GM12875 (cell line): Measurements from ENCODE around the gene RNFT2.
A peak's percentile ranks its signal among the peaks of the same experiment; 100 is the strongest.

Experiments used
- H3K4me3 ChIP-seq: one replicate; pipeline ENCODE4 v1.5.1; 2011; ENCODE audit warnings: low read depth, low read length, control low read depth
- CTCF ChIP-seq: IDR thresholded peaks from 2 replicates; pipeline ENCODE4 v1.5.1; 2011; ENCODE audit warnings: low read depth, mild to moderate bottlenecking, control low read depth, inconsistent platforms, low read length, moderate library complexity, borderline replicate concordance; ENCODE audit not compliant: insufficient read depth

The RNFT2 gene

GRCh38 chr12:116855744-116856470 is 117.8 kb downstream of the RNFT2 start:
- no peak for TF ChIP-seq CTCF
- no peak overlapping the region for H3K4me3 ChIP-seq

GRCh38 chr12:116856729-116857128 is 118.6 kb downstream of the RNFT2 start:
- TF ChIP-seq CTCF = no peak
- no peak overlapping the region for H3K4me3 ChIP-seq

GRCh38 chr12:116859079-116859478 is 121.0 kb downstream of the RNFT2 start:
- TF ChIP-seq CTCF = no peak
- no peak overlapping the region for H3K4me3 ChIP-seq

DNA sequence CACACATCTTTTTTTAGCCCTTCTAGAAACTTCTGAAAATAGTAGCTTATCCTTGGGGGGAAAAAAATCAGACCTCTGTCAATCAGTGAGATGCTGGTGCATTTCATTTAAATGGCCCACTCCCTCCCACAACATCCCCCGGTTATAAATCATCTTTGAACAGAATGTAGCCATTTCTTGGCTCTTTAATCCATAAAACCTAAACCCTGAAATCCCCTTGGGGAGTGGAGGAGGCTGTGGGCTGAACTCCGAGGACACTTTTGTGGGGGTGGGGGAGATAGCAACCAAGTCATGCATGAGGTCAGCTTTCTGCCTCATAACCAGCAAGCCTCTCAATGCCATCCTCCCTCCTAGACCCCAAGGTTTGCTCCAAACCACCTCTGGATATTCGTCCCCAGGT is 122.1 kb downstream of the RNFT2 start:
- TF ChIP-seq CTCF = no peak
- no peak overlapping the region for H3K4me3 ChIP-seq

GRCh38 chr12:116861320-116861719 is 123.2 kb downstream of the RNFT2 start:
- H3K4me3 ChIP-seq = no peak overlapping the region

DNA sequence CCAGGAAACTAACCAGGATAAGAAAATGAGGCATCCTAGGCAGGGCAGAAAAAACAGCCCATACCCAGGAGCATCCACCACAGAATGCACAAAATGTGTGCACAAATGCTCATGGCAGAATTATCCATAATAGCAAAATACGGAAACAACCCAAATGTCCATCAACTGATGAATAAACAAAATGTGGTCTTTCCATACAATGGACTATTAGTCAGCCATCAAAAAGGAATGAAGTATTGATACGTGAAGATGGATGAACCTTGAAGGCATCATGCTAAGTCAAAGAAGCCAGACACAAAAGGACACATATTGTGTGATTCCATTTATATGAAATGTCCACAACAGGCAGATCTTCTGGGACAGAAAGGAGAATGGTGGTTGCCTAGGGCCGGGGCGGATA is 124.1 kb downstream of the RNFT2 start:
- H3K4me3 ChIP-seq = no peak overlapping the region
- TF ChIP-seq CTCF = no peak

More at GRCh38 chr12:116861320-116861719, 123.2 kb downstream of the RNFT2 start:
- no peak for TF ChIP-seq CTCF

DNA sequence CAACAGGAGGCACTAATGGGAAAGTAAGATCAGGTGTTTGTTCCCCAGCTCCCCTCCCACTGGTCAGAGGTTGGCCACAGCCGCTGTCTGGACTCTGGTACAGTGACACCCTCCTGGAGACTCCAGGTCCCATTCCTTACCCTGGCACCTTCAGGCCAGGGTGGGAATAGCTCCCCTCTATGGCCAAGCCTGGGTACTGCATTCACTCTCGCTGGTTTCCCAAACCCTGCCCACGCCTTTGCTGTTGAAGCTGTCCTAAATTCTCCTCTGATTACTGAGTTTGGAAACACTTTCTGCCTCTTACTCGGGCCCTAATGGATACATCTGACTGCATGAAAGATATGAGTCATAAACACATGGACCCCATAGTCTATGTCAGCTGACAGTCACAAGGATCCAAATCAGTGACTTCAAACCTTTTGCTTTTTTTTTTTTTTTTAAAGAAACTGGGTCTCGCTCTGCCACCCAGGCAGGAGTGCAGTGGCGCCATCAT is 125.2 kb downstream of the RNFT2 start:
- H3K4me3 ChIP-seq = no peak overlapping the region
- peak; percentile 79 for TF ChIP-seq CTCF
